Osteoblast (primary cell): ENCODE data around the gene ANKRD34A. TPM values are rescaled to one million over a fixed set of nuclear protein-coding genes. Genes with fewer than 3 reads are reported as not detected.

Source experiments
- DNase-seq: peaks from one replicate; pipeline ENCODE4 v3.0.0; 2011; ENCODE audit warnings: low spot score, mixed read lengths; ENCODE audit not compliant: insufficient read length; ENCODE audit errors: missing footprints
- H2AFZ ChIP-seq: 2 replicates; pipeline ENCODE4 v1.6.0; 2011; ENCODE audit warnings: mild to moderate bottlenecking, low read length
- H3K27ac ChIP-seq: 2 replicates; pipeline ENCODE4 v1.5.1; 2011; ENCODE audit warnings: mild to moderate bottlenecking, low read depth, low read length, moderate library complexity
- H3K27me3 ChIP-seq: 2 replicates; pipeline ENCODE4 v1.6.0; 2012; ENCODE audit warnings: mild to moderate bottlenecking, control low read depth, inconsistent platforms, low read length, moderate library complexity; ENCODE audit not compliant: insufficient read depth
- H3K36me3 ChIP-seq: 2 replicates; pipeline ENCODE4 v1.5.1; 2011; ENCODE audit warnings: mild to moderate bottlenecking, low read length, control low read depth, moderate library complexity; ENCODE audit not compliant: insufficient read depth
- H3K4me1 ChIP-seq: 2 replicates; pipeline ENCODE4 v1.5.1; 2011; ENCODE audit warnings: mild to moderate bottlenecking, low read length, control low read depth, moderate library complexity; ENCODE audit not compliant: insufficient read depth
- H3K4me2 ChIP-seq: 2 replicates; pipeline ENCODE4 v1.6.0; 2011; ENCODE audit warnings: mild to moderate bottlenecking, low read length; ENCODE audit not compliant: insufficient read depth
- H3K4me3 ChIP-seq: fragments of 200-600 bp; sonication (generic); 3 replicates; pipeline ENCODE4 v1.5.1; 2012; ENCODE audit warnings: mild to moderate bottlenecking, low read length, inconsistent platforms; ENCODE audit not compliant: insufficient read depth
- H3K79me2 ChIP-seq: 2 replicates; pipeline ENCODE4 v1.6.0; 2012; ENCODE audit warnings: mild to moderate bottlenecking, low read length, control low read depth, inconsistent platforms; ENCODE audit not compliant: insufficient read depth
- H3K9me3 ChIP-seq: 2 replicates; pipeline ENCODE4 v1.5.1; 2011; ENCODE audit warnings: low read depth, low read length, control low read depth
- H4K20me1 ChIP-seq: 2 replicates; pipeline ENCODE4 v1.6.0; 2012; ENCODE audit warnings: mild to moderate bottlenecking, low read length, control low read depth; ENCODE audit not compliant: insufficient read depth
- total RNA-seq: library from RNA; depleted of rRNA; stranded (reverse); fragments of >200 nt; gene quantifications from 2 replicates; pipeline ENCODE4 v1.2.3, GENCODE V29; 2012
- TF ChIP-seq, protein P1 (sequence below): IDR thresholded peaks from 2 replicates; pipeline ENCODE4 v1.5.1; 2011; ENCODE audit warnings: mild to moderate bottlenecking, low read depth, low read length, moderate library complexity; ENCODE audit errors: extremely low read depth

Gene ANKRD34A
- total RNA-seq, 1 donor = 1.1 TPM

DNA sequence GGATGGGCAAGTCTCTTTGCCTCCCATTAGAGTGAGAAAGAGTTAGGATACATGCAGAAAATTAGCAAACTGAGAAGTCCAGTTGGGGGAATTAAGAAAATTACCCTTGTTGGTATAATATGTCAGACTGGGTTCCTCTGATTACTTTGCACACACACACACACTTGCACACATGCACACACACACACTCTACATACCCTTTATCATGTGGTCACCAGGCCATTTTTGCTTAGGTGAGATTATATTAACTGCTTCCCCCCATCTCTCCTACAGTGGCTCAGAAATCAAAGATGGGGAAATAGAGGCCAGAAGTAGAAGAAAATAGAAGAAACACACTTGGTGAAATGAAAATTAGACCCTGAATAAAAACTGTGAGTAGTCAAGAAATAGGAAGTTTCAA is 5.6 kb downstream of the ANKRD34A start:
- Histone ChIP-seq H3K4me2 (no peak overlapping the region), H3K27ac (no peak overlapping the region), H3K9me3 (no peaks in the 10 kb centered on the region), H3K4me3 (no peak overlapping the region), H2AFZ (no peak overlapping the region), H3K79me2 (peaks cover 44% of the 10 kb centered on the region), H3K36me3 (no peaks in the 10 kb centered on the region), H4K20me1 (peaks cover 6% of the 10 kb centered on the region), H3K4me1 (peaks cover 62% of the 10 kb centered on the region), H3K27me3 (no peaks in the 10 kb centered on the region)
- DNase-seq = no peak
- TF ChIP-seq, protein P1, sequence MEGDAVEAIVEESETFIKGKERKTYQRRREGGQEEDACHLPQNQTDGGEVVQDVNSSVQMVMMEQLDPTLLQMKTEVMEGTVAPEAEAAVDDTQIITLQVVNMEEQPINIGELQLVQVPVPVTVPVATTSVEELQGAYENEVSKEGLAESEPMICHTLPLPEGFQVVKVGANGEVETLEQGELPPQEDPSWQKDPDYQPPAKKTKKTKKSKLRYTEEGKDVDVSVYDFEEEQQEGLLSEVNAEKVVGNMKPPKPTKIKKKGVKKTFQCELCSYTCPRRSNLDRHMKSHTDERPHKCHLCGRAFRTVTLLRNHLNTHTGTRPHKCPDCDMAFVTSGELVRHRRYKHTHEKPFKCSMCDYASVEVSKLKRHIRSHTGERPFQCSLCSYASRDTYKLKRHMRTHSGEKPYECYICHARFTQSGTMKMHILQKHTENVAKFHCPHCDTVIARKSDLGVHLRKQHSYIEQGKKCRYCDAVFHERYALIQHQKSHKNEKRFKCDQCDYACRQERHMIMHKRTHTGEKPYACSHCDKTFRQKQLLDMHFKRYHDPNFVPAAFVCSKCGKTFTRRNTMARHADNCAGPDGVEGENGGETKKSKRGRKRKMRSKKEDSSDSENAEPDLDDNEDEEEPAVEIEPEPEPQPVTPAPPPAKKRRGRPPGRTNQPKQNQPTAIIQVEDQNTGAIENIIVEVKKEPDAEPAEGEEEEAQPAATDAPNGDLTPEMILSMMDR = no peak

DNA sequence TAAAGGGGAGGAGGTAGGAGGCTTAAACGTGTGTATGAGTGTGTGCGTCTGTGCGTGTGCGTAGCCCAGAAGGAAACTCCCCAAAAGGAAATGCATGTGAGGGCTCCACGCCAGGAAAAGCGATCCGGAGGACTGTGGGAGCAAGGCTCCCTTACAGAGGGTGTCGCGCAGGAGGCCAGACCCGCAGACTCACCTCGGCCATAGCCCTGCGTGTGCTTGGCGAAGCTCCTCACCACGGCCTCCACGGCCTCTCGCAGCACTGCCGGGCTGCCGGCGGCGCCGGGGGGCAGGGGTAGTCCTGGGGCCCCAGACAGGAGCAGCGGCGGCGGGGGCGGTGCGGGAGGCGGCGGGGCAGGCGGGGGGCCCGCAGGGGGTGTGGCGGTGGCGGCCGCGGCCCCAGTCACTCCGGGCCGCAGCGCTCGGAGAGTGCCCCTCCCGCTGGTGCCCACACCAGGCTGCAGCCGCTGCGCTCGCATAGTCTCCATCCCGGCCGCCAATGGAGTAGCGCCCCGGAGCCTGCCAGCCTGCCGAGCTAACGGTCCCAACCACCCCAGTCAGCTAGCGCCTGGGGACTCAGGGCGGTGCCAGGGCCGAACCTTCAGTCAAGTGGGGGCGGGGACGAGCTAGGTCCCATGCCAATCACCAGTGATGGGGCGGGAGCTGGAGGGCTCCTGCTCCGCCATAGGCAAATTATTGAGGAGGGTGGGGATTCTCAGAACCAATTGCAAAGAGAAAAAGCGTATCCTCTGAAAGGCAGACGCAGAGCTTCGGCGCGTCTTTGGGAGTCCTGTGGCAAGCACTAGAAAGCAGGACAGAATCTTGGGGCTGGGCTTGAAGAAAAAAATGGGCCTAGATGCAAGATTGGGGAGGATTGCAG is 6.7 kb downstream of the ANKRD34A start, which contains the start of gene LIX1L:
TSS of gene LIX1L (minus strand) at position 575 of the 877 bp plus-strand sequence. CDS start at position 485, 90 bp downstream.
- Histone ChIP-seq H3K79me2 (peaks cover 54% of the 10 kb centered on the region), H3K27me3 (no peaks in the 10 kb centered on the region), H4K20me1 (peaks cover 6% of the 10 kb centered on the region), H3K27ac (peak within 1 kb of the TSS; percentile 88), H3K4me1 (peaks cover 51% of the 10 kb centered on the region), H2AFZ (peak within 1 kb of the TSS; percentile 83), H3K36me3 (no peaks in the 10 kb centered on the region), H3K4me3 (peak within 1 kb of the TSS; percentile 80), H3K4me2 (peak within 1 kb of the TSS; percentile 90), H3K9me3 (no peaks in the 10 kb centered on the region)
- DNase-seq = peak; percentile 98
- TF ChIP-seq, protein P1 = no peak

DNA sequence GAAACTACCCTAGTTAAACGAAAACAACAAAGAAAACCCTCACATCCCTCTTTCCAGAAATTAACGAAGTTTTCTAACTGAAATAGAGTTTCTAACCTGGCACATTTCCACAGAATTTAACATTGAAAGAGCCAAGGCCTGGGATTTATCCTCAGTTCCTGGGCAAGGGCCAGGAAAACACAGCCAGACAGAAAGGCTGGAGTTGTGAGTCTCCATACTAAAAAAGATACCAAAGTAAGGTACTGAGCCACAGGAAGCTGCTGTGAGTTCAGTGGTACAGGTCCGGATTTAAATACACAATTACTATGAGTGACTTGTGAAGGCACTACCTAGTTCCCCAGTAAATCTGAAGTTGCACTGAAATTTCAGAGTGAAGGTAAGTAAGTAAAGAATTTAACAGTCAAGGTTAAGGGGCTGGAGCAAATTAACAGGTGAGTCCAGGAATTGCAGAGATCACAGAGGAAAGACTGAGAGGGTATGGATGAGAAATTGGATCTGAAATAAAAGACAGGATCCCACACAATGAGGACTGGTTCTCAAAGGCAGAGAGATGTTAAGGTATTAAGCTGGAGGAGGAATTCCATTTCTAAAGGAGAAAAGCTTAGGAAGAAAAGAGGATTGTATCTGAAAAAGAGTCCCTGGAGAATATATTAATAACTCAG is 7.5 kb downstream of the ANKRD34A start:
- peak overlapping the region; percentile 21 for H2AFZ ChIP-seq
- peak overlapping the region; percentile 90 for H3K4me2 ChIP-seq
- H3K4me3 ChIP-seq = peak overlapping the region; percentile 80
- no peak for DNase-seq
- no peaks in the 10 kb centered on the region for H3K9me3 ChIP-seq
- TF ChIP-seq, protein P1 = no peak
- H3K27me3 ChIP-seq = no peaks in the 10 kb centered on the region
- no peaks in the 10 kb centered on the region for H3K36me3 ChIP-seq
- H3K27ac ChIP-seq = peak overlapping the region; percentile 88
- peaks cover 46% of the 10 kb centered on the region for H3K4me1 ChIP-seq
- H3K79me2 ChIP-seq = peaks cover 58% of the 10 kb centered on the region
- peaks cover 6% of the 10 kb centered on the region for H4K20me1 ChIP-seq

DNA sequence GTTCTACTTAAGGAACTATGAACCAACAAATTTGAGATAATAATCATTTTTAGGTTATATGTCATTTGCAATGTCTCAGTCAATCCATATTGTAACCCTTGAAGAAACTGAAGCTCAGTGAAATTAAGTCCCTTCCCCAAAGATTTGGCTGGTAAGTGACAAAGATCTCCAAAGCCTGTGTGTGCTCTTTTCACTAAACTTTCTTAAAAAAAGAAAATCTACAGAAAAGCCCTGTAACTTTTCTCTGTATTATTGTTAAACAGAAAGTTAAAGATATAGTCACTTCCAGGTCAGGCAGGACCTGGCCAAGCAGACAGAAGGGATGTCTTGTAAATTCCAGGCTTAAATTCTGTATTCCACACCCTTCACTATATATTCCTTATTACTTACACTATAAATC is 8.0 kb downstream of the ANKRD34A start:
- Histone ChIP-seq H3K4me3 (peak overlapping the region; percentile 80), H2AFZ (no peak overlapping the region), H4K20me1 (peaks cover 6% of the 10 kb centered on the region), H3K9me3 (no peaks in the 10 kb centered on the region), H3K4me2 (peak overlapping the region; percentile 90), H3K27ac (peak overlapping the region; percentile 88), H3K4me1 (peaks cover 40% of the 10 kb centered on the region), H3K27me3 (no peaks in the 10 kb centered on the region), H3K79me2 (peaks cover 58% of the 10 kb centered on the region), H3K36me3 (no peaks in the 10 kb centered on the region)
- TF ChIP-seq, protein P1 = no peak
- DNase-seq = peak; percentile 51
